AG09319 (cell line): ENCODE measurements around the gene RDH11.

Experiments
- DNase-seq: peaks from one replicate; pipeline ENCODE4 v3.0.0-alpha.2; 2010; ENCODE audit warnings: low read depth; ENCODE audit errors: extremely low read depth
- CTCF ChIP-seq: IDR thresholded peaks from 2 replicates; pipeline ENCODE4 v1.5.1; 2011; ENCODE audit warnings: low read depth, mild to moderate bottlenecking, inconsistent platforms, low read length, moderate library complexity

RDH11 gene

GRCh38 chr14:67666750-67667449 lies 28.7 kb downstream of the RDH11 start:
- peak; percentile 64 for TF ChIP-seq CTCF
- no peak for DNase-seq

GRCh38 chr14:67665868-67666267 lies 29.7 kb downstream of the RDH11 start:
- TF ChIP-seq CTCF = no peak
- no peak for DNase-seq

- TF ChIP-seq CTCF = no peak
- no peak for DNase-seq
These were observed 31.9 kb downstream of the RDH11 start for GRCh38 chr14:67663633-67664032.

- TF ChIP-seq CTCF = no peak
- DNase-seq = peak; percentile 59
These were observed 41.8 kb downstream of the RDH11 start for GRCh38 chr14:67653651-67654280.

GRCh38 chr14:67652189-67652588 lies 43.4 kb downstream of the RDH11 start:
- TF ChIP-seq CTCF = no peak
- no peak for DNase-seq

GRCh38 chr14:67650694-67651093 lies 44.9 kb downstream of the RDH11 start:
- TF ChIP-seq CTCF = no peak
- DNase-seq = no peak

GRCh38 chr14:67650151-67650550 lies 45.4 kb downstream of the RDH11 start:
- no peak for TF ChIP-seq CTCF
- no peak for DNase-seq
